Esophagus (tissue), 2 donors: ENCODE results near the gene MICAL3. TPM values are rescaled to one million over a fixed set of nuclear protein-coding genes. Genes with fewer than 3 reads are reported as not detected.

Experiments used
- H3K27ac ChIP-seq, 2 donors: one replicate each; pipeline ENCODE4 v1.5.1; 2013; ENCODE audit warnings: low read depth in 2 of 2, mild to moderate bottlenecking in 2 of 2, inconsistent platforms in 1 of 2, low read length in 1 of 2, moderate library complexity in 1 of 2
- H3K27me3 ChIP-seq, 2 donors: one replicate each; pipeline ENCODE4 v1.6.1; 2013; ENCODE audit warnings: low read length in 2 of 2, control low read depth in 1 of 2, mild to moderate bottlenecking in 1 of 2; ENCODE audit not compliant: insufficient read depth in 2 of 2, control insufficient read depth in 1 of 2
- H3K36me3 ChIP-seq, 2 donors: one replicate each; pipeline ENCODE4 v1.6.1; 2013; ENCODE audit warnings: low read length in 1 of 2; ENCODE audit not compliant: control insufficient read depth in 2 of 2, insufficient read depth in 2 of 2
- H3K4me1 ChIP-seq, 2 donors: one replicate each; pipeline ENCODE4 v1.6.1; 2013; ENCODE audit warnings: low read length in 1 of 2; ENCODE audit not compliant: control insufficient read depth in 2 of 2, insufficient read depth in 2 of 2
- H3K4me3 ChIP-seq, 2 donors: one replicate each; pipeline ENCODE4 v1.5.1; 2013; ENCODE audit warnings: low read length in 2 of 2, mild to moderate bottlenecking in 2 of 2, low read depth in 1 of 2, moderate library complexity in 1 of 2
- H3K9me3 ChIP-seq, 2 donors: one replicate each; pipeline ENCODE4 v1.6.1; 2013; ENCODE audit warnings: mild to moderate bottlenecking in 2 of 2, low read depth in 1 of 2, low read length in 1 of 2, moderate library complexity in 1 of 2; ENCODE audit not compliant: control insufficient read depth in 2 of 2, insufficient read depth in 1 of 2
- WGBS, 2 donors: extraction: QIAGEN DNeasy Blood & Tissue Kit; methylation state at CpG; one replicate each; pipeline ENCODE4 v1.1.7; 2013; 5-methylcytosine and 5-hydroxymethylcytosine counted together
- polyA plus RNA-seq, 2 donors: library from polyadenylated mRNA; stranded (reverse); fragments of 200-250 nt; gene quantifications; one replicate each; pipeline ENCODE4 v1.2.3, GENCODE V29; 2013
- donor health status: healthy with polysubstance abuse.
- donor health status: Bipolar disorder and iron deficiency.

The MICAL3 gene
- polyA plus RNA-seq, 2 donors, result 6.2 to 13.3 TPM

- H3K9me3 ChIP-seq, result no peaks in the 10 kb centered on the region
- 83 to 84% methylated on average over 5 of the region's 5 CpGs for WGBS, 2 donors
- H3K27me3 ChIP-seq, result no peaks in the 10 kb centered on the region
- no peak overlapping the region for H3K4me3 ChIP-seq
- no peak overlapping the region for H3K27ac ChIP-seq
- H3K36me3 ChIP-seq, result no peaks in the 10 kb centered on the region
- H3K4me1 ChIP-seq, result peaks cover 7 to 16% of the 10 kb centered on the region in 2 donors
Measured at GRCh38 chr22:17918840-17919239, 105.5 kb downstream of the MICAL3 start.

GRCh38 chr22:17917490-17917983 lies 106.8 kb downstream of the MICAL3 start:
- no peaks in the 10 kb centered on the region for H3K27me3 ChIP-seq
- no peak overlapping the region for H3K27ac ChIP-seq
- no peak overlapping the region for H3K4me3 ChIP-seq
- H3K4me1 ChIP-seq, result peaks cover 3 to 12% of the 10 kb centered on the region in 2 donors
- no peaks in the 10 kb centered on the region for H3K9me3 ChIP-seq
- no peaks in the 10 kb centered on the region for H3K36me3 ChIP-seq
- 78 to 82% methylated on average over 6 of the region's 6 CpGs for WGBS, 2 donors

- Histone ChIP-seq H3K4me1 (peaks cover 0 to 12% of the 10 kb centered on the region in 2 donors), H3K36me3 (no peaks in the 10 kb centered on the region), H3K4me3 (no peak overlapping the region), H3K27me3 (no peaks in the 10 kb centered on the region), H3K27ac (no peak overlapping the region), H3K9me3 (no peaks in the 10 kb centered on the region)
- WGBS, 2 donors, result 74 to 75% methylated on average over 13 of the region's 13 CpGs
Measured at GRCh38 chr22:17916226-17916889, 108.0 kb downstream of the MICAL3 start.

GRCh38 chr22:17915676-17916075 lies 108.7 kb downstream of the MICAL3 start:
- H3K4me3 ChIP-seq, result no peak overlapping the region
- 89 to 92% methylated on average over 7 of the region's 7 CpGs for WGBS, 2 donors
- no peaks in the 10 kb centered on the region for H3K36me3 ChIP-seq
- no peaks in the 10 kb centered on the region for H3K27me3 ChIP-seq
- H3K27ac ChIP-seq, result no peak overlapping the region
- H3K4me1 ChIP-seq, result peaks cover 2 to 13% of the 10 kb centered on the region in 2 donors
- no peaks in the 10 kb centered on the region for H3K9me3 ChIP-seq

- Histone ChIP-seq H3K4me3 (no peak overlapping the region), H3K36me3 (no peaks in the 10 kb centered on the region), H3K27me3 (no peaks in the 10 kb centered on the region), H3K4me1 (peaks cover 2 to 15% of the 10 kb centered on the region in 2 donors), H3K9me3 (no peaks in the 10 kb centered on the region), H3K27ac (no peak overlapping the region)
- 96 to 97% methylated on average over 10 of the region's 10 CpGs for WGBS, 2 donors
Measured at GRCh38 chr22:17915188-17915587, 109.2 kb downstream of the MICAL3 start.

- Histone ChIP-seq H3K4me1 (peaks cover 2 to 11% of the 10 kb centered on the region in 2 donors), H3K27ac (no peak overlapping the region), H3K4me3 (no peak overlapping the region), H3K36me3 (no peaks in the 10 kb centered on the region), H3K9me3 (no peaks in the 10 kb centered on the region), H3K27me3 (no peaks in the 10 kb centered on the region)
- 67 to 81% methylated on average over 3 of the region's 3 CpGs for WGBS, 2 donors
Measured at GRCh38 chr22:17914474-17914873, 109.9 kb downstream of the MICAL3 start.

GRCh38 chr22:17913801-17914347 lies 110.5 kb downstream of the MICAL3 start:
- 87 to 88% methylated on average over 8 of the region's 8 CpGs for WGBS, 2 donors
- Histone ChIP-seq H3K4me1 (peaks cover 2 to 11% of the 10 kb centered on the region in 2 donors), H3K36me3 (no peaks in the 10 kb centered on the region), H3K27me3 (no peaks in the 10 kb centered on the region), H3K4me3 (no peak overlapping the region), H3K27ac (no peak overlapping the region), H3K9me3 (no peaks in the 10 kb centered on the region)

GRCh38 chr22:17912945-17913721 lies 111.2 kb downstream of the MICAL3 start:
- H3K4me3 ChIP-seq, result no peak overlapping the region
- no peaks in the 10 kb centered on the region for H3K27me3 ChIP-seq
- WGBS, 2 donors, result 80 to 81% methylated on average over 12 of the region's 12 CpGs
- H3K36me3 ChIP-seq, result no peaks in the 10 kb centered on the region
- no peaks in the 10 kb centered on the region for H3K9me3 ChIP-seq
- H3K27ac ChIP-seq, result no peak overlapping the region
- peaks cover 2 to 11% of the 10 kb centered on the region in 2 donors for H3K4me1 ChIP-seq

GRCh38 chr22:17911887-17912286 lies 112.5 kb downstream of the MICAL3 start:
- Histone ChIP-seq H3K36me3 (no peaks in the 10 kb centered on the region), H3K4me3 (no peak overlapping the region), H3K9me3 (no peaks in the 10 kb centered on the region), H3K27ac (peak overlapping the region in 1 of 2 donors; percentile 44), H3K4me1 (peaks cover 8 to 9% of the 10 kb centered on the region in 2 donors), H3K27me3 (no peaks in the 10 kb centered on the region)
- 96 to 97% methylated on average over 4 of the region's 4 CpGs for WGBS, 2 donors
